SK-N-SH treated with all-trans-retinoic acid at 6 μM for 48 hours (cell line): ENCODE results near the gene FBN3.

Experiments used
- ARNTL ChIP-seq: fragments of 450-650 bp; formaldehyde crosslinking; IDR thresholded peaks from 2 replicates; pipeline ENCODE4 v1.5.0; 2020; ENCODE audit warnings: low read depth, mild to moderate bottlenecking, moderate library complexity, borderline replicate concordance
- OSR1 ChIP-seq: fragments of 250-450 bp; sonication (Bioruptor Pico); IDR thresholded peaks from 2 replicates; pipeline ENCODE4 v1.8.0; 2022; ENCODE audit warnings: moderate library complexity, mild to moderate bottlenecking, inconsistent platforms
- POU6F1 ChIP-seq: fragments of 250-450 bp; sonication (Bioruptor Pico); IDR thresholded peaks from 2 replicates; pipeline ENCODE4 v1.8.0; 2021; ENCODE audit warnings: low read depth, mild to moderate bottlenecking, moderate library complexity, borderline replicate concordance
- RARB ChIP-seq: fragments of 250-450 bp; sonication (Bioruptor Pico); IDR thresholded peaks from 2 replicates; pipeline ENCODE4 v1.8.0; 2021; ENCODE audit warnings: mild to moderate bottlenecking, moderate library complexity
- TCF4 ChIP-seq: fragments of 250-450 bp; sonication (Bioruptor Pico); IDR thresholded peaks from 2 replicates; pipeline ENCODE4 v1.8.0; 2021; ENCODE audit warnings: mild to moderate bottlenecking, moderate library complexity, borderline replicate concordance
- ZC3H10 ChIP-seq: fragments of 250-450 bp; sonication (Bioruptor Pico); IDR thresholded peaks from 2 replicates; pipeline ENCODE4 v1.5.1; 2021; ENCODE audit warnings: mild to moderate bottlenecking, moderate library complexity
- ZFP3 ChIP-seq: fragments of 250-450 bp; sonication (Bioruptor Pico); IDR thresholded peaks from 2 replicates; pipeline ENCODE4 v1.5.0; 2020; ENCODE audit warnings: mild to moderate bottlenecking, moderate library complexity
- ZFP30 ChIP-seq: fragments of 450-650 bp; formaldehyde crosslinking; IDR thresholded peaks from 2 replicates; pipeline ENCODE4 v1.5.0; 2022; ENCODE audit warnings: mild to moderate bottlenecking, moderate library complexity
- ZNF565 ChIP-seq: fragments of 450-650 bp; formaldehyde crosslinking; conservative IDR thresholded peaks from 2 replicates; pipeline ENCODE4 v1.5.0; 2020; ENCODE audit warnings: low read depth, mild to moderate bottlenecking, moderate library complexity
- ZNF8 ChIP-seq: fragments of 450-650 bp; formaldehyde crosslinking; IDR thresholded peaks from 2 replicates; pipeline ENCODE4 v1.5.0; 2020; ENCODE audit warnings: mild to moderate bottlenecking, moderate library complexity
- TF ChIP-seq, protein P1 (sequence below): fragments of 250-450 bp; sonication (Bioruptor Pico); IDR thresholded peaks from 2 replicates; pipeline ENCODE4 v1.5.1; 2021; ENCODE audit warnings: mild to moderate bottlenecking, moderate library complexity

DNA sequence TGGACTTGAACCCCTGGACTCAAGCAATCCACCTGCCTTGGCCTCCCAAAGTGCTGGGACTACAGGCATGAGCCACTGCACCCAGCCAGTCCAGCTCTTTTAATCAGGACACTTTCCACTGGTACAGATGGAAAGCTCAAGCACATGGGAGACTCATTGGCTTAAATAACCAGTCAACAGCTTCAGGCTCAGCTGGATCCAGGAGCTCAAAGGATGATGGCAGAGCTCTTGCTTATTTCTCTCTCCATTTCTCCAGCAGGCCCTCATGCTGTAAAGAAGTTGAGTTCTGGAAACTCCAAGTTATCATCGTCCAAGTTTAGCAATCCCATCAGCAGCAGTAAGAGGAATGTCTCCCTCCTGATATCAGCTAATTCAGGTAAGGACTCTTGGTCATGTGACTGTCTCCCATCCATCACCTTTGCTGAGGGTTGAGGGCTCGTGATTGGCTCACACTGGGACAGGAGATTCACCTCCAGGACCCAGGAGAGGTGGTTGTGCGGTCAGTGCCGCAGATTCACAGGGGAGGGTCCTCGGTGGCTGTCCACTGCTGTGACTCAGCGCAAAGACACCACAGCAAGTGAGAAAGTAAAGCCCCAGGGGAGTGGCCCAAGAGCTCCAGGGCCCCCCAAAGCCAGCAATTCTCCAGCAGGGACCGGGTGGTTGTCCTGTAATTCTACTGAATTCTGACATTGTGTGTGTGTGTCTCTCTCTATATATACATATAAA is 91.7 kb downstream of the FBN3 start:
- no peak for TF ChIP-seq ARNTL (CRISPR knock-in tag)
- TF ChIP-seq ZFP3 (CRISPR knock-in tag): no peak
- no peak for TF ChIP-seq ZNF8 (CRISPR knock-in tag)
- TF ChIP-seq ZNF565 (CRISPR knock-in tag): no peak
- TF ChIP-seq ZC3H10 (CRISPR knock-in tag): no peak
- TF ChIP-seq, protein P1, sequence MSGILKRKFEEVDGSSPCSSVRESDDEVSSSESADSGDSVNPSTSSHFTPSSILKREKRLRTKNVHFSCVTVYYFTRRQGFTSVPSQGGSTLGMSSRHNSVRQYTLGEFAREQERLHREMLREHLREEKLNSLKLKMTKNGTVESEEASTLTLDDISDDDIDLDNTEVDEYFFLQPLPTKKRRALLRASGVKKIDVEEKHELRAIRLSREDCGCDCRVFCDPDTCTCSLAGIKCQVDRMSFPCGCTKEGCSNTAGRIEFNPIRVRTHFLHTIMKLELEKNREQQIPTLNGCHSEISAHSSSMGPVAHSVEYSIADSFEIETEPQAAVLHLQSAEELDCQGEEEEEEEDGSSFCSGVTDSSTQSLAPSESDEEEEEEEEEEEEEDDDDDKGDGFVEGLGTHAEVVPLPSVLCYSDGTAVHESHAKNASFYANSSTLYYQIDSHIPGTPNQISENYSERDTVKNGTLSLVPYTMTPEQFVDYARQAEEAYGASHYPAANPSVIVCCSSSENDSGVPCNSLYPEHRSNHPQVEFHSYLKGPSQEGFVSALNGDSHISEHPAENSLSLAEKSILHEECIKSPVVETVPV: no peak
- TF ChIP-seq RARB: no peak
- no peak for TF ChIP-seq POU6F1
- no peak for TF ChIP-seq ZFP30 (CRISPR knock-in tag)
- no peak for TF ChIP-seq OSR1 (CRISPR knock-in tag)
- TF ChIP-seq TCF4 (CRISPR knock-in tag): no peak
